OCI-LY3 (cell line): Measurements from ENCODE around the gene TFAP2D.

ENCODE experiments used
- H2AFZ ChIP-seq: fragments of 200-600, 300-600 bp; shearing (Covaris generic); 2 replicates; pipeline ENCODE4 v1.6.0; 2014; ENCODE audit warnings: antibody characterized with exemption, low read depth, low read length
- H3K27ac ChIP-seq: fragments of 200-600, 300-600 bp; sonication (generic); 2 replicates; pipeline ENCODE4 v1.5.1; 2014; ENCODE audit warnings: mild to moderate bottlenecking, low read length, moderate library complexity, mixed read lengths
- H3K27me3 ChIP-seq: fragments of 200-600, 300-600 bp; sonication (generic); 2 replicates; pipeline ENCODE4 v1.6.1; 2014; ENCODE audit warnings: low read depth, low read length, mixed read lengths
- H3K36me3 ChIP-seq: fragments of 200-600, 300-600 bp; sonication (generic); replicated peaks from 2 replicates; pipeline ENCODE3; 2014; ENCODE audit warnings: low read depth, low read length, mixed read lengths
- H3K4me1 ChIP-seq: fragments of 300-600, 200-600 bp; sonication (generic); 2 replicates; pipeline ENCODE4 v1.6.1; 2014; ENCODE audit warnings: low read length, mixed read lengths
- H3K4me2 ChIP-seq: fragments of 200-600, 300-600 bp; sonication (generic); 2 replicates; pipeline ENCODE4 v1.6.1; 2014; ENCODE audit warnings: low read length, mixed read lengths
- H3K4me3 ChIP-seq: fragments of 300-600, 200-600 bp; sonication (generic); 2 replicates; pipeline ENCODE4 v1.5.1; 2014; ENCODE audit warnings: antibody characterized with exemption, mild to moderate bottlenecking, low read length, moderate library complexity
- H3K79me2 ChIP-seq: fragments of 300-600, 200-600 bp; shearing (Covaris generic); 2 replicates; pipeline ENCODE4 v1.6.1; 2014; ENCODE audit warnings: mild to moderate bottlenecking, low read length, mixed read lengths
- H3K9ac ChIP-seq: fragments of 300-600, 200-600 bp; shearing (Covaris generic); 2 replicates; pipeline ENCODE4 v1.6.0; 2014; ENCODE audit warnings: mild to moderate bottlenecking, low read length, moderate library complexity
- H3K9me3 ChIP-seq: fragments of 200-600, 300-600 bp; shearing (Covaris generic); 2 replicates; pipeline ENCODE4 v1.6.1; 2014; ENCODE audit warnings: low read length, mixed read lengths; ENCODE audit not compliant: insufficient read depth
- H4K20me1 ChIP-seq: fragments of 200-600, 300-600 bp; sonication (generic); 2 replicates; pipeline ENCODE4 v1.6.1; 2016; ENCODE audit warnings: low read length, mixed read lengths; ENCODE audit not compliant: insufficient read depth
- EZH2phosphoT487 ChIP-seq: fragments of 200-600 bp; shearing (Covaris generic); IDR thresholded peaks from 2 replicates; pipeline ENCODE4 v1.6.1; 2018; ENCODE audit warnings: antibody characterized with exemption, mixed run types, low read depth
- TF ChIP-seq, protein P1 (sequence below): fragments of 200-600, 300-600 bp; sonication (generic); IDR thresholded peaks from 2 replicates; pipeline ENCODE4 v1.5.1; 2014; ENCODE audit warnings: antibody characterized with exemption, low read length, low read depth

Gene TFAP2D

DNA sequence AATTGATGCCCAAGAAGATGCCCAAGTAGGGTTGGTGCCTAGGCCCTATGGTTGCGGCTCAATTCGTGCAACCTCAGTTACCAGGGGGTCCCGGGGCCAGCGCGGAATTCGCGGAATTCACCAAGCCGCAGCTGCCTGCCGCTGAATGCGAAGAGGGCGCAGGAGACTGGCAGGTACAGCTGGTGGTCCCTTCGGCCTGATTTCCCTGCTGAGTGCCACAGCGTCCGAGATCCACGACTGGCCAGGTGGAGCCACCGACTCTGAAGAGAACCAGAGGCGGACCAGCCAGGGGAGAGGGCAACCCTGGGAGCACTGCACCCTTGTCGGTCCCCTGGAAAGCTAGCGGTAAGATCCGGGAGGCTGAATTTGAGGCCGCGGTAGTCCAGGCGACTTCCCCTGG is 6.8 kb upstream of the TFAP2D start:
- no peak overlapping the region for H3K9ac ChIP-seq
- H3K4me2 ChIP-seq, result no peak overlapping the region
- no peaks in the 10 kb centered on the region for H3K79me2 ChIP-seq
- H3K4me1 ChIP-seq, result no peaks in the 10 kb centered on the region
- H4K20me1 ChIP-seq, result no peaks in the 10 kb centered on the region
- no peak overlapping the region for H3K27ac ChIP-seq
- H3K36me3 ChIP-seq, result no peaks in the 10 kb centered on the region
- no peak for TF ChIP-seq EZH2phosphoT487
- TF ChIP-seq, protein P1, sequence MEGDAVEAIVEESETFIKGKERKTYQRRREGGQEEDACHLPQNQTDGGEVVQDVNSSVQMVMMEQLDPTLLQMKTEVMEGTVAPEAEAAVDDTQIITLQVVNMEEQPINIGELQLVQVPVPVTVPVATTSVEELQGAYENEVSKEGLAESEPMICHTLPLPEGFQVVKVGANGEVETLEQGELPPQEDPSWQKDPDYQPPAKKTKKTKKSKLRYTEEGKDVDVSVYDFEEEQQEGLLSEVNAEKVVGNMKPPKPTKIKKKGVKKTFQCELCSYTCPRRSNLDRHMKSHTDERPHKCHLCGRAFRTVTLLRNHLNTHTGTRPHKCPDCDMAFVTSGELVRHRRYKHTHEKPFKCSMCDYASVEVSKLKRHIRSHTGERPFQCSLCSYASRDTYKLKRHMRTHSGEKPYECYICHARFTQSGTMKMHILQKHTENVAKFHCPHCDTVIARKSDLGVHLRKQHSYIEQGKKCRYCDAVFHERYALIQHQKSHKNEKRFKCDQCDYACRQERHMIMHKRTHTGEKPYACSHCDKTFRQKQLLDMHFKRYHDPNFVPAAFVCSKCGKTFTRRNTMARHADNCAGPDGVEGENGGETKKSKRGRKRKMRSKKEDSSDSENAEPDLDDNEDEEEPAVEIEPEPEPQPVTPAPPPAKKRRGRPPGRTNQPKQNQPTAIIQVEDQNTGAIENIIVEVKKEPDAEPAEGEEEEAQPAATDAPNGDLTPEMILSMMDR, result no peak
- no peak overlapping the region for H3K4me3 ChIP-seq
- H3K9me3 ChIP-seq, result no peaks in the 10 kb centered on the region
- H3K27me3 ChIP-seq, result no peaks in the 10 kb centered on the region
- no peak overlapping the region for H2AFZ ChIP-seq

- no peak for TF ChIP-seq EZH2phosphoT487
- TF ChIP-seq, protein P1, result no peak
- H3K9me3 ChIP-seq, result no peaks in the 10 kb centered on the region
- no peaks in the 10 kb centered on the region for H3K36me3 ChIP-seq
- no peaks in the 10 kb centered on the region for H3K4me1 ChIP-seq
- no peak overlapping the region for H3K4me2 ChIP-seq
- H3K79me2 ChIP-seq, result no peaks in the 10 kb centered on the region
- H2AFZ ChIP-seq, result no peak overlapping the region
- no peak overlapping the region for H3K9ac ChIP-seq
- no peaks in the 10 kb centered on the region for H3K27me3 ChIP-seq
- H3K4me3 ChIP-seq, result no peak overlapping the region
- H3K27ac ChIP-seq, result no peak overlapping the region
- no peaks in the 10 kb centered on the region for H4K20me1 ChIP-seq
Observed at GRCh38 chr6:50707191-50707590, 6.1 kb upstream of the TFAP2D start.

DNA sequence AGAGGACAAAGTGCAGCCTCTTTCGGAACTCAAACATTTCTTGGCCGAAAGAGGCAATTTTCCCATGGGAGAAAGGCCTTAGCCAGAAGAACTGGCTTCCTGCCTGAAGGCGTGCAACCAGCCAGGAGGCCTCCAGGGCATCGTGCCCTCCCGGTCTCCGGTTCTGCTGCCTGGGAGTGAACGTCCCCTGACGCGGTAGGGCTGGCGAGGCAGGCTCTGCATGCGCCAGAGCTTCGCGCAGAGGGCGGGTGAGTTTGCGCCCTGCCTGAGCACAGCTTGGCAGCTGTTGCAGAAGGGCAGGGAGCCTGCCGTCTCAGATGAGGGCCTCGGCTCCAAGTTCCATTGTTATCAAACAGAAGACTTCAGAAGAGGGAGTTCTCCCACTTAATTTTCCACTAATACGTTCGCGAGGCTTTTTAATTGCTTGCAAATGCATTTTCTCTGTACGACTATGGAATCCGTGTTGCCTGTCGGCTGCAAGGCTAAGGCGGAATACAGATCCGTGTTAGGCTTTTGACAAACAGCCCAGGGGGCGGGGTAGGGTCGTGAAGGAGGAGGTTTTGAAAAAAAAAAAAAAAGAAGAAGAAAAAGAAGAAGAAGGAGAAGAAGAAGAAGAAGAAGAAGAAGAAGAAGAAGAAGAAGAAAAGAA is 5.5 kb upstream of the TFAP2D start:
- no peak overlapping the region for H2AFZ ChIP-seq
- H3K4me3 ChIP-seq, result no peak overlapping the region
- no peaks in the 10 kb centered on the region for H3K27me3 ChIP-seq
- TF ChIP-seq, protein P1, result no peak
- no peak for TF ChIP-seq EZH2phosphoT487
- no peaks in the 10 kb centered on the region for H3K36me3 ChIP-seq
- no peak overlapping the region for H3K27ac ChIP-seq
- H3K4me1 ChIP-seq, result no peaks in the 10 kb centered on the region
- H3K9ac ChIP-seq, result no peak overlapping the region
- H4K20me1 ChIP-seq, result no peaks in the 10 kb centered on the region
- no peaks in the 10 kb centered on the region for H3K9me3 ChIP-seq
- H3K79me2 ChIP-seq, result no peaks in the 10 kb centered on the region
- no peak overlapping the region for H3K4me2 ChIP-seq

DNA sequence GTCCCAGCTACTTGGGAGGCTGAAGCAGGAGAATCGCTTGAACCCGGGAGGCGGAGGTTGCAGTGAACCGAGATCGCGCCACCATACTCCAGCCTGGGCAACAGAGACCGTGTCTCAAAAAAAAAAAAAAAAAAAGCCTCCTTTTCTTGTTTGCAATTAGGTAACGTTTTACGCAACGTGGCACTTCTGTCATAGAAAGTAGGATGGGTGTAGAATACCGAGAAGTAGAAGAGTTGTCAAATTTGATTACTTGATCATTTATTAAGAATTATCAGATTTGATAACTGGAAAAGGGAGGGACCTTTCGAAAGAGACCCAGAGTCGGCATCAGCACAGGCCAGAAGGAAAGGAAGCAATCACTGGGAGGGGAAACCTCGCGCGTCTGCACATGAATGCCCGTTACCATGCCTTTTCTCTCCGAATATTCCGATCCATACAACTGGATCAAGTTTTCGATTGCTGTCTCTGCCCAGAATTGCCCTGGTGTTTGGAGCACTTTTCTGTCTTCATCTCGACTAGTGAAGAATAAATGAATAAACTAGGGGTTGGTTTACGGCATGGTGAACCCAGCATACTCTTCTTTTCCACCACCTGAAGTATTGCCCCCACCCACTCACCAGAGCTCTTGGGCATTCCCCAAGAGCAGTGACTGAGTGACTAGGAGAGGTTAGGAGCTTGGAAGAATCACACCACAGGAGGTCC is 4.5 kb upstream of the TFAP2D start:
- Histone ChIP-seq H3K36me3 (no peaks in the 10 kb centered on the region), H3K4me3 (no peak overlapping the region), H3K4me1 (no peaks in the 10 kb centered on the region), H3K4me2 (no peak overlapping the region), H3K27me3 (no peaks in the 10 kb centered on the region), H3K27ac (no peak overlapping the region), H4K20me1 (no peaks in the 10 kb centered on the region), H3K9ac (no peak overlapping the region), H3K79me2 (no peaks in the 10 kb centered on the region), H3K9me3 (no peaks in the 10 kb centered on the region), H2AFZ (no peak overlapping the region)
- TF ChIP-seq EZH2phosphoT487, result no peak
- TF ChIP-seq, protein P1, result no peak
